Activated CD8-positive, alpha-beta memory T cell treated with anti-CD3 and anti-CD28 coated beads, Interleukin-2, amount 10 ng/mL, durations not matched to agents 7 days and 5 days (primary cell): ENCODE data around the gene MASP2. TPM values are rescaled to one million over a fixed set of nuclear protein-coding genes. Genes with fewer than 3 reads are reported as not detected.

Experiments
- ATAC-seq: fragments of 150-1000 bp; cut with Tn5 transposase; one replicate; pipeline ENCODE4 v1.10.0; 2021; ENCODE audit warnings: moderate library complexity
- CTCF ChIA-PET: fragments of 350-600 bp; sonication (Branson Sonifier 250); formaldehyde crosslinking; loops from one replicate; lab custom pipeline; 2021; ENCODE audit warnings: antibody characterized with exemption; lab: Charles Lee
- DNase-seq: peaks from one replicate; pipeline ENCODE4 v3.0.0-alpha.2; 2020
- H3K27ac Mint-ChIP-seq: one replicate; pipeline ENCODE4 v1.8.0; 2021; ENCODE audit warnings: mild to moderate bottlenecking, mixed read lengths
- H3K27me3 Mint-ChIP-seq: one replicate; pipeline ENCODE4 v1.8.0; 2021; ENCODE audit warnings: mixed read lengths
- H3K36me3 Mint-ChIP-seq: one replicate; pipeline ENCODE4 v1.8.0; 2021; ENCODE audit warnings: mild to moderate bottlenecking, mixed read lengths
- H3K4me1 Mint-ChIP-seq: one replicate; pipeline ENCODE4 v1.8.0; 2021; ENCODE audit warnings: mixed read lengths
- H3K4me3 Mint-ChIP-seq: one replicate; pipeline ENCODE4 v1.8.0; 2021; ENCODE audit warnings: mild to moderate bottlenecking, moderate library complexity, mixed read lengths
- H3K9me3 Mint-ChIP-seq: one replicate; pipeline ENCODE4 v1.8.0; 2022; ENCODE audit warnings: low read depth, mixed read lengths
- total RNA-seq, 2 experiments: library from RNA; stranded (reverse); gene quantifications; one replicate each; pipeline ENCODE4 v1.2.3, GENCODE V29; 2021

Gene MASP2
- total RNA-seq, 2 experiments from 2014 or later: not detected

DNA sequence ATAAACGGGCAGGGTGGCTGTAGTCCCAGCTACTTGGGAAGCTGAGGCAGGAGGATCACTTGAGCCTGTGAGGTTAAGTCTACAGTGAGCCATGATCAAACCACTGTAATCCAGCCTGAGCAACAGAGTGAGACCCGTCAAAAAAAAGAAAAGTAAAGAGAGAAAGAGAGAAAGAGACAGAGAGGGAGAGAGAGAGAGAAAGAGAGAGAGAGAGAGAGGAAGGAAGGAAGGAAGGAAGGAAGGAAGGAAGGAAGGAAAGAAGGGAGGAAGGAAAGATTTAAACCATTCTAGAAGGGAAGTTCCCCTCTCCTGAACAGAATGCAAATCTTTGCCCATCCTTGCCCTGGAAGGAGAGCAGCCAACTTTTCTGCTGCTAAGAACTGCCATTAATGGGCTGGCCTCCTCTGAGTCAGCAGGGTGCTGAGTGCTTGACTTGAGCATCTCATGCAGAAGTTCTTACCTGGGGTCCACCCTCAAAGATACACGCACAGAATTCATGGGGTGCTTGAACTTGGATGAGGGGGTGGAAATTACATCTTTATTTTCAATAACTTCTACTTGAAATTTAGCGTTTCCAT lies 59.1 kb downstream of the MASP2 start:
- Mint-ChIP-seq H3K4me3 (no peak overlapping the region), H3K4me1 (peaks cover 11% of the 10 kb centered on the region), H3K27me3 (peaks cover 12% of the 10 kb centered on the region), H3K27ac (no peak overlapping the region), H3K9me3 (no peaks in the 10 kb centered on the region), H3K36me3 (no peaks in the 10 kb centered on the region)
- ATAC-seq: no peak
- DNase-seq: no peak
- CTCF ChIA-PET: no interaction called here

GRCh38 chr1:10986525-10986890 lies 60.5 kb downstream of the MASP2 start:
- Mint-ChIP-seq H3K9me3 (no peaks in the 10 kb centered on the region), H3K4me1 (peaks cover 11% of the 10 kb centered on the region), H3K4me3 (no peak overlapping the region), H3K27me3 (peaks cover 16% of the 10 kb centered on the region), H3K27ac (no peak overlapping the region), H3K36me3 (no peaks in the 10 kb centered on the region)
- ATAC-seq (no peak), DNase-seq (no peak)
- CTCF ChIA-PET: no interaction called here

- peaks cover 38% of the 10 kb centered on the region for H3K27me3 Mint-ChIP-seq
- CTCF ChIA-PET: no interaction called here
- DNase-seq (no peak), ATAC-seq (no peak)
- peaks cover 6% of the 10 kb centered on the region for H3K4me1 Mint-ChIP-seq
- H3K4me3 Mint-ChIP-seq: no peak overlapping the region
- H3K27ac Mint-ChIP-seq: no peak overlapping the region
- no peaks in the 10 kb centered on the region for H3K9me3 Mint-ChIP-seq
- H3K36me3 Mint-ChIP-seq: no peaks in the 10 kb centered on the region
These were observed 66.0 kb downstream of the MASP2 start for GRCh38 chr1:10980841-10981727.

GRCh38 chr1:10980094-10980577 lies 66.9 kb downstream of the MASP2 start:
- H3K9me3 Mint-ChIP-seq: no peaks in the 10 kb centered on the region
- no peaks in the 10 kb centered on the region for H3K4me1 Mint-ChIP-seq
- DNase-seq (no peak), ATAC-seq (no peak)
- peaks cover 35% of the 10 kb centered on the region for H3K27me3 Mint-ChIP-seq
- H3K27ac Mint-ChIP-seq: no peak overlapping the region
- H3K4me3 Mint-ChIP-seq: no peak overlapping the region
- CTCF ChIA-PET: interaction anchor here (0.6 kb wide), 1 partner anchor 15 kb away, joined by 3 read pairs; no protein-coding TSS in a partner anchor
- H3K36me3 Mint-ChIP-seq: no peaks in the 10 kb centered on the region

DNA sequence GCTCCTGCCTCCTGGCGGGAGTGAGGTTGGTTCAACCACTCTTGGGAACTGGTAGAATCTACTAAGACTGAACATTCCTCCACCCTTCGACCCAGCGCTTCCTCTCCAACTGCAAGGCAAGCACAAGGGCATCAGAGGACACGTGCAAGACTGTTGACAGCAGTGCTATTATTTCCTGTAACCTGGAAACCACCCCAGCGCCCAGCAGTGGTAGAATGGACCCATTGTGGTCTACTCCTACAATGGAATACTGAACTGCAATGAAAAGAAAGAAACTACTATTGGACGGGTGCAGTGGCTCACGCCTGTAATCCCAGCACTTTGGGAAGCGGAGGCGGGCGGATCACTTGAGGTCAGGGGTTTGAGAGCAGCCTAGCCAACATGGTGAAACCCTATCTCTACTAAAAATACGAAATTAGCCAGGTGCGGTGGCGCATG lies 67.5 kb downstream of the MASP2 start:
- peaks cover 35% of the 10 kb centered on the region for H3K27me3 Mint-ChIP-seq
- H3K4me1 Mint-ChIP-seq: no peaks in the 10 kb centered on the region
- DNase-seq (no peak), ATAC-seq (no peak)
- H3K27ac Mint-ChIP-seq: no peak overlapping the region
- H3K9me3 Mint-ChIP-seq: no peaks in the 10 kb centered on the region
- no peaks in the 10 kb centered on the region for H3K36me3 Mint-ChIP-seq
- CTCF ChIA-PET: no interaction called here
- no peak overlapping the region for H3K4me3 Mint-ChIP-seq

- H3K27me3 Mint-ChIP-seq: peaks cover 35% of the 10 kb centered on the region
- no peak overlapping the region for H3K4me3 Mint-ChIP-seq
- no peak for ATAC-seq
- H3K27ac Mint-ChIP-seq: no peak overlapping the region
- CTCF ChIA-PET: no interaction called here
- no peaks in the 10 kb centered on the region for H3K4me1 Mint-ChIP-seq
- H3K36me3 Mint-ChIP-seq: no peaks in the 10 kb centered on the region
- no peaks in the 10 kb centered on the region for H3K9me3 Mint-ChIP-seq
- no peak for DNase-seq
These were observed 68.3 kb downstream of the MASP2 start for GRCh38 chr1:10978719-10979118.

Other genes starting within 250 kb of the MASP2 start
- gene TARDBP, start 34.6 kb downstream of the MASP2 start, total RNA-seq: 100 to 1,000 TPM; 175 to 184 TPM
- 100 to 1,000 TPM; 136 to 150 TPM for gene SRM, start 12.8 kb upstream of the MASP2 start, total RNA-seq
- gene EXOSC10, start 52.6 kb upstream of the MASP2 start, total RNA-seq: 100 to 1,000 TPM; 103 to 104 TPM
- not detected for gene ANGPTL7, start 142.1 kb upstream of the MASP2 start, total RNA-seq
- 10 to 100 TPM; 50.1 to 52.0 TPM for gene MTOR, start 215.3 kb upstream of the MASP2 start, total RNA-seq
- 10 to 100 TPM; 21.9 to 25.9 TPM for gene UBIAD1, start 226.0 kb upstream of the MASP2 start, total RNA-seq